Fibroblast of lung (primary cell): Measurements from ENCODE around the gene ZNF23.

Source experiments
- CTCF ChIP-seq, 2 donors: IDR thresholded peaks in 1 of 2; conservative IDR thresholded peaks in 1 of 2; 1 replicate in 1 of 2; 2 replicates in 1 of 2; pipeline ENCODE4 v1.5.1; 2011 to 2012; ENCODE audit warnings: low read length in 2 of 2, control low read depth in 1 of 2, inconsistent platforms in 1 of 2, low read depth in 1 of 2, mild to moderate bottlenecking in 1 of 2
- EZH2 ChIP-seq: IDR thresholded peaks from 2 replicates; pipeline ENCODE4 v1.5.1; 2012; ENCODE audit warnings: low read length, control low read depth, mild to moderate bottlenecking; ENCODE audit errors: missing control alignments

- TF ChIP-seq CTCF (conservative IDR thresholded peaks at IDR 0.05 in 1 of 2, IDR thresholded peaks at IDR 0.05 in 1 of 2; ENCODE audit: low read depth in 1 of 2, low read length in 2 of 2) = no peak
- TF ChIP-seq EZH2 = no peak
These were observed 18.9 kb upstream of the ZNF23 start for GRCh38 chr16:71480956-71481355.
